HG03175 (cell line): Measurements from ENCODE around the gene ZNF516.

Experiments used
- ATAC-seq: cut with Tn5 transposase; IDR thresholded peaks from one replicate; pipeline ENCODE4 v1.9.1; 2021; ENCODE audit warnings: mild to moderate bottlenecking, moderate library complexity; ENCODE audit not compliant: unreplicated experiment

Gene ZNF516

DNA sequence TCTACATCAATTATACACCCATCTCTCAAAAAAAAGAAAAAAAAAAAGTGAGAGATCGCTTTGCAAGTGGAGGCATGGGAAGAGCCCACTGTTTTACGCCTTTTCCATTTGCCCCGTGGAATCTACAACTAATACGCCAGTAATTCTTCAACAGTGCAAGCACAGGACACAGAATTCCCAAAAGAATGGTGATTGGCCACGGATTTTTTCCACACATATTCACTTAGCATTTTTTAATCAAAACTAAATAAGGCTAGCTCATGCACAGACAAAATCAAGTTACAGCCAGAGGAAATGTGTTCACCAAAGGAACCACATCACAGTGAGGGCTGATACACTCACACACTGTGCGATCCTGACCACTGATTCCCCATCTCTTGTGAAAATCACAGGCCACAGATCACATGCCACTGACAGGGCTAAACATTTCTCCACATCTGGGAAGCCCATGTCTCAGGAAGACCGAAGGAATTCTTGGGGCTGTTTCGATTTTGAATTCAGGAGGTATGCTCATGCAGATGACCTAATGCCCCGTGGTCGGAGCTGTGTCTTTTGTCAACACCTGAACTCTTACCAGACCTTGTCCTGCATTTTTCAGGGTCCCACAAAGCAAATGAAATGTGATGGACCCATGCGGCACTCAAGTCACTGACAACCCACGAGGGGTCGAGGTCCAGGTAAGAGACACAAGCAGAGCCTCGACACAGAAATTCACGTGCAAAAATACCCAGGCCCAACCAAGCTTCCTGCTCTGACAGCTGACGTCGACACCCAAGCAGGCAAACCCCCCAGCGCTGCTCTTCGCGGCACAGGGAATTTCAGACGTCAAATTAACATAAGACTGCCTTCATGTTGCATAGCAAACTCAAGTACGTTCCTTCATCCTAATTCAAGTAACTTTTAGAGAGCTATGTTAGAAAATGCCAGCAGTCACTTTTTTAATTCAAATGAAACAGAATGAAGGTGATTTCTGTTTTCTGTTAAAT lies 69.6 kb downstream of the ZNF516 start:
- no peak for ATAC-seq

DNA sequence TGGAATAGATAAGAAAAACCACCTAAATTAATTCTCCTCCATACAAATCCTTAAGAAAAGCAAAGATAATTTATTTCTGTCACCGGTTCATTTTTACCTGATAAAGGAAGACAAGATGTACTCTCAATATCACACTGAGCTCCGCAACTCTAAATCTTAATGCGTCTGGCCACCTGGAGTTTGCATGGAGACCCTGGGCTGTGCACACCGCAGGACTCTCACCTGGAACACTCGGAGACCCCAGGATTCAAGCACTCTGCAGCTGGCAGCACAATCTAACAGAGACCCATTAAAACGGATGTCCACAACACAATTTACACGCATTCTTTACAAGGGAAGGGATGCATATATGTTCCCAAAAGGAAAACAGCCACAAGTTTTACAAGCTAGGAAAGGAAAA lies 72.2 kb downstream of the ZNF516 start:
- ATAC-seq: no peak

GRCh38 chr18:76422121-76422520 lies 72.9 kb downstream of the ZNF516 start:
- no peak for ATAC-seq

GRCh38 chr18:76421685-76422078 lies 73.4 kb downstream of the ZNF516 start:
- ATAC-seq: no peak

DNA sequence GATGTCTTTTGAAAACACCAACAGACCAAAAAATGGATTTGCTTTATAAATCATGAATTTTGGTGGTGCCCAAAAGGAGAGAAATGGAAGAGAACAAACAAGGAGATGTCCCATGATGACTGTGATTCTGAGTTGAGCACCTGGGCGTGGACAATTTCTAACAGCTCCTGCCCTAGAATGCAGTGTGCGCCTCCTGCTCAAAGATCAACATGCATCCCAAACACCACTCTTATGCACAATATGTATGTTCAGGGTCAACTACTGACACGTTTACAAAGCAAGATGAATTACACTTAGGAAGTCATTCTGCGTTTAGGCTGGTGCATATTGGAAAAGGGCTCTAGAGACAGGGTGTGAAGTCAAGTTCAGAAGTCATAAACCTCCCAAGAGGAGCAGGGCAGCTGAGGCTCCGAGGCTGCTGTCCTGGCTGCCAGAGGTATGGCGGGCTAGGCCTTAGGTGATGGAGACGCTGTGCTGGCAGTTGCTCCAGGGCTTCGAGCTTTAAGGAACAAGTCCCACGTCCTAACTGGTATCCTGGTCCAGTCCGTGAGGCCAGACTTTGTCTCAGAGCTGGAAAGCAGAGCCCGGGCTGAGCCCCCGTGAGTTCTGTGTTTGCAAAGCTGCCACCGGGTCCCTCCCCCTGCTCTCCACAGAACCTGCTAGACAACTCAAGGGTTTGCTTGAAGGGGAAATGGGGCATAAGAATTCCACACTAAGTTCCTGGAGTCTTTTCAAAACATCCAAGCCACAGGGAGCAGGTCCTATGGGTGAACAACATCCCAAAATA lies 74.0 kb downstream of the ZNF516 start:
- ATAC-seq: no peak

- no peak for ATAC-seq
These were observed 75.2 kb downstream of the ZNF516 start for GRCh38 chr18:76419811-76420210.

- ATAC-seq: no peak
These were observed 78.1 kb downstream of the ZNF516 start for GRCh38 chr18:76416911-76417310.

- no peak for ATAC-seq
These were observed 80.0 kb downstream of the ZNF516 start for GRCh38 chr18:76414936-76415621.

DNA sequence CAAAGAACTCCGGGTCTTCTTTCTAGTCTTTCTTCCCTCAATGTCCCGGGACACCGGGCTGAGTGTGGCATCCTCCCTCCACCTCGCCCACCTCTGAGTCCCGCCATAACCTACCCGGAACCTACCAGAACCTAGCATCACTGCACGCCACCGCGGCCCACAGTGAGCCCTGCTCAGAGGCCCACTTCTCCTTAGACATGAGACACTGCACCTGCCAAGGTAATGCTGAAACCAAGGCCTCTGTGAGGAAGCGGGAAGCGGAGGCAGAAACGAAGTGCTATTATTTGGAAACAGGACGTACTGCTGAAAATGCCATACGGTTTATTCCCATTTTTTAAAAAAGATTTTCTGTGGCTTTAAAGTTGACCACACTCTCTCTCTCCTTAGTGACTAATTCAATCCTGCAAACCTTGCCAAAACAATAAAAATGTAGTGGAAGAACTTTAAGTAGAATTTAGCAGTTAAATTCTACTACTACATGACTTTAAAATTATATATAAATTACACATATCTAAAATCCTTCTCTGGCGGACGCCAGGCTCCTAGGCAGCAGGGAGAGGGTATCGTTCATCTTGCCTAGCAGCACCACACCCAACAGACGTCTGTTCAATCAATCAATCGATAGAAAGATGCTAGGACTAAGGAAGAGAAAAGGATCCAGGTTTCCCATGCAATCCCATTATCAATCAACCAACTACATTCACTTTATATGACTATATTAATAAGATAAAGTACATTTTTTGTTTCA lies 82.0 kb downstream of the ZNF516 start:
- no peak for ATAC-seq

GRCh38 chr18:76412010-76412817 lies 82.8 kb downstream of the ZNF516 start:
- ATAC-seq: no peak

- no peak for ATAC-seq
These were observed 84.2 kb downstream of the ZNF516 start for GRCh38 chr18:76410660-76411417.

GRCh38 chr18:76410033-76410432 lies 85.0 kb downstream of the ZNF516 start:
- ATAC-seq: no peak

DNA sequence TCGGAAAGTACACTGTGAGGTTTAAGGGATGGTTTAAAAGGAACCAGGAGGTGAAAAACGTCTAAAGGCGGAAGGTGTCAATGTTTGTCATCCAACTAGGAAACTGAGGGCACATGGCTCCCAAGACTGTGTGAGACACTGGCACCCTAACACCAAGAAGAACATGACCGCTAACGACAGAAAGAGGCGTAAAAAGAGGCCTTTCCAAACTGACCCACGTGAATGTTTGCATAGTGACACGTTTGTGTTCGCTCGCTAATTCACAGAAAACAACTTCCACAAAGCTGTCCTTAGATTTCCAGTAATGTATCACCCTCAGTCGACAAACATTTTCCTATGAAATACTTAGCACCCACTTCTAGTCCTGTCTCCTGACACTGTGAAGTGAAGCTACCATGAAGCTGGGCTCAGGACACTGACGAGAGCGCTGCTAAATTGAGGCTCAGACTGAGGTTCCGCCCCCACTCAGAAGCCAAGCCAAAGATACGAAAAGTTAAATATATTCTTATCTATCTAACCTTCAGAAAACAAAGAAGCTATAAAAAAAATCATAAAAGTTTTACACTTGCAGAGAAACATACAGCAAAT lies 86.5 kb downstream of the ZNF516 start:
- no peak for ATAC-seq

DNA sequence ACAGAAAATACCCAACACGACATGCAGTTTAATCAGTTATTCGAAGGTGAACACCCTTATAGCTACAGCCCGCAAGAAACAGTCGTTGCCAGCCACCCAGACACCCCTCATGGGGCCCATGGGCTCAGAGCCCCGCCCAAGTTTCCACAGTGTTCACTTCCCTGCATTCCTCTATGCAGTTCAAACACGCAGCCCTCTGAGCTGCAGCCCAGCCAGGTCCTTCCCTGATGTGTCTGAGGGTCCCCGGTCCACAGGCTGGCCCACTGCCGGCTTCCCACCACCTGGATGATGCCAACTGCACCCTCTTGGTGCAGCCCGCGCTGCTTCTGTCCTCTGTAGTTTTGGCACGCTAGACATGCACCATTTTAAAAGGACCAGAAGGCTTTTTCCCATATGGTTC lies 87.4 kb downstream of the ZNF516 start:
- no peak for ATAC-seq

DNA sequence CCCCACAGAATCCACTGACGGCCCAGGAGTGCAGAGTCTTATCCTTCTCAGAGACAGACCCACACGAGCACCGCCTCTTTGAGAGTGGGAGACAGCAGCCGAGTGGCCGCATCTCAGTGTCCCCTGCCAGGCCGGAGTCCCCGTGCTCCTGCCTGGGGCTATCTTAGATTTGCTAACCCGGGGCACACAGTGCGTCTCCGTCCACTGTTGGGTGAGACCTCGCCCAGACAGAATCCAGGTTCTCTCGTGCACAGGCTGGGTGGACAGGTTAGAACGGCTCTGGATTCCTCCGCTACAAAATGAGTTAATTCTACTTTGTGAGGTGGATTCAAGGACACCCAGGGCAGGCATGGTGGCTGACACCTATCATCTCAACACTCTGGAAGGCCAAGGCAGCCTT lies 88.3 kb downstream of the ZNF516 start:
- no peak for ATAC-seq

DNA sequence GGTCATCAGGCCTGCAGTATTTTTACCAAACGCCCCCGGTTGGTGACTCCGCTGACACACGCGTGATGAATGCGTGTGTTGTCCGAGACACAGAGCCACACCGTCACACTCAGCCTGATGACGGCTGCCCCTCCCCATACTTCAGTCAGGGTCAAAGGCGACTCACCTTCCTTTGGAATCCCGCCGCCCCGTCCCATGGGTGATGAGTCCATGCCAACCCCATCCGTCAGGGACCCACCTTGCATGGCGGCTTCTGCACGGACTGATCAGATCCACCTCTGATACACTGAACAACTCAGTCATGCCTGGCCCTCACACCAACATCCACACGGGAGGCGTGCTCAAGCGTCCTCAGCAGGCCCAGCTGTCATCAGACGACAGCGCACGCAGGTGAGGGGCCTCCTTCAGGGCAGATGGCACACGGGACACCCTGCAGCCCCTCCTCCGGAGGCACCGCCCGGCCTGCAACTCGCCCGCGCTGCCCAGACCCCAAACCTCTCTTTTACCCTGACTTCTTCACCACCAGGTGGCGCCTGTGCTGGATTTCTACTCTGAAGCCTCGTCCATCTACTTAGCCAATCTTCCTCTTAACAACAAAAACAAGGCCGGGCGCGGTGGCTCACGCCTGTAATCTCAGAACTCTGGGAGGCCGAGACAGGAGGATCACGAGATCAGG lies 89.2 kb downstream of the ZNF516 start:
- ATAC-seq: peak; percentile 50

- no peak for ATAC-seq
These were observed 89.8 kb downstream of the ZNF516 start for GRCh38 chr18:76405280-76405679.

DNA sequence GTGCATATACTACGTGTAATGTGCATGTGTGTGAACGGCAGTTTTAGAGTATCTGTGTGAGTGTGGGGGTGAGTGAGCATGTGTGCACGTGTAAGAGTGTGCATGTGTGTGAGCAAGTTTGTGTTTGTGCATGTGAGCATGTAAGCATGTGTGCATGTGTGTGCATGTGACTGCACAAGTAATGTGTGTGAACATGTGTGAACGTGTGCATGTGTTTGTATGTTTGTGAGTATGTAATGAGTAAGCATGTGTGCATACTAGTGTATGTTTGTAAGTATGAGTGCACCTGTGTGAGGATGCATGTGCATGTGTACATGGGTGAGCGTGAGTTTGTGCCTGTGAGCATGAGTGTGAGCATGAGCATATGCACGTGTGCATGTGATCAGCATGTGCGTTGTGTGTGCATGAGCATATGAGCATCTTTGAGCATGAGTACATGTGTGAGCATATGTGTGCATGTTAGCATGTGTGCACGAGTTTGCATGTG lies 90.7 kb downstream of the ZNF516 start:
- ATAC-seq: no peak
